NCI-H2029 (cell line): Measurements from ENCODE around the gene MACO1.
A peak's percentile ranks its signal among the peaks of the same experiment; 100 is the strongest.
"Not testable (repeated sequence)": the region's sequence is repeated elsewhere in the genome, so short reads cannot be mapped to it uniquely, and the experiment has no call there.

Experiments
- DNase-seq: peaks from one replicate; lab custom pipeline; 2025; lab: John Stamatoyannopoulos, UW

Gene MACO1

DNA sequence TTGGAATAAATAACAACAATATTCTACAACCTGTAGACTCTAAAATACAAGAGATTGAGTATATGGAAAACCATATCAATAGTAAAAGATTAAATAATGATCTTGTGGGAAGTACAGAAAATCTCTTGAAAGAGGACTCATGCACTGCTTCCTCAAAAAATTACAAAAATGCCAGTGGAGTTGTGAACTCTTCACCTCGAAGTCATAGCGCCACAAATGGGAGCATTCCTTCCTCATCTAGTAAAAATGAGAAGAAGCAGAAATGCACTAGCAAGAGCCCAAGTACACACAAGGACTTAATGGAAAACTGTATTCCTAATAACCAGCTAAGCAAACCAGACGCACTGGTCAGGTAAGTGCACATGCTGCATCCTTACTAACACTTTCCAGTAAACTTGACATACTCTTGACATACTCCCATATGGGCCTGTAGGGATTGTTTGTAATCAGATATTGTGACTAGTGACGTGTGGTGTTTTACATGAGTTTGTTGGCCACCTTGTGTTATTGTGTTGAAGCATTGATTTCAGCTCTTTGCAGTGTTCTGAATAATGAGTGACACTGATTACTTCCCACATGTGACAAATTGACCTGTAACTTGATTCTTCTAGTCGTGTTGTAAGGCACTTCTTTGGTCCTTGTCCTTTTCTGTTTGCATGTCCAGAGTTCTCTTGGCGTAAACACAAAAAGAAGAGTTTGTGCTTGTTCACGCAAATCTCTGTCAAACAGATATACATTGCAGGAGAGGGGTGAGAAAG lies 28.0 kb downstream of the MACO1 start:
- no peak for DNase-seq

DNA sequence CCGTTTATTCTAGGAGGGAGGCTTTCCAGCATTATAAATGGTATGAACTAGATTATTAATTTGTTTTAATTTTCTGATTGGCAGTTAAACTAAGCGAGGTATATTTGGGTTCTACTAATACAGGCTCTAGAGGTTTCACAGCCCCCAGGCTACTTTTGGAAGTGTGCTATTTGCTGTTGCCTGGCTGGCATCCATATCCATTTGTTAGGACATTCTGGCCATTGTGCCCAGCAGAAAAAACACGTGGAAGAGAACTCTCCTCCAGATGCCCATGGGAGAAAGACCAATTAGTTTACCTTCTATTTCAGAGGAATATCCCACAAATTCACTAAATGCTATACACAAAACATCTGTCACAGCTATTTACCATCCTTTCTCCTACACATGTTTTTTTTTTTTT lies 29.3 kb downstream of the MACO1 start:
- DNase-seq = no peak

DNA sequence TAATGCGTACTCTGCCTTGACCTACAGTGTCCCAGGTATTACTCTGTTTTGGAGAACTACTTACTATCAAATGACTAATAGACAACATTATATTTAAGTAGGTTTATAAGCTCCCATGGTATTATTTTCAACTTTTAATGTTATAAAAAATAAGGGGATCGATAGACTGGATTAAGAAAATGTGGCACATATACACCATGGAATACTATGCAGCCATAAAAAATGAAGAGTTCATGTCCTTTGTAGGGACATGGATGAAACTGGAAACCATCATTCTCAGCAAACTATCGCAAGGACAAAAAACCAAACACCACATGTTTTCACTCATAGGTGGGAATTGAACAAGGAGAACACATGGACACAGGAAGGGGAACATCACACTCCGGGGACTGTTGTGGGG lies 30.1 kb downstream of the MACO1 start:
- DNase-seq = not testable (repeated sequence)

DNA sequence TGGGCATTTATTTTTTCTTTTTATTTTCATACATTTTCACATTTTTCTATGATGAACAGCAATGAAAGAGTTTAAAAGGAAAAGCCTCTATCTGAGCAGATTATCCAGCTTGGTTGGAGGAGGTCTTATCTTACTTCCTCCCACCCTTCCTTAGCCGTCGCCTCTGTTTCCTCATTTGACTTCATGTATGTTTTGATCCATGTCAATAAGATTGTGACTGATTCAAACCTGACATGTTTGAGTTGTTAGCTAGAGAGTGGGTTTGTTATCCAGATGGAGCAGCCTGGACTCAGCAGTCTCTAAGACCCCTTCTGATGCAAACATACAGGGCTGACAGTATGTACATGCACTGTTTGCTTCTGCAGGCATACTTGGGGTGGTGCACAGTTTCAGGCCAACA lies 31.2 kb downstream of the MACO1 start:
- DNase-seq = no peak

DNA sequence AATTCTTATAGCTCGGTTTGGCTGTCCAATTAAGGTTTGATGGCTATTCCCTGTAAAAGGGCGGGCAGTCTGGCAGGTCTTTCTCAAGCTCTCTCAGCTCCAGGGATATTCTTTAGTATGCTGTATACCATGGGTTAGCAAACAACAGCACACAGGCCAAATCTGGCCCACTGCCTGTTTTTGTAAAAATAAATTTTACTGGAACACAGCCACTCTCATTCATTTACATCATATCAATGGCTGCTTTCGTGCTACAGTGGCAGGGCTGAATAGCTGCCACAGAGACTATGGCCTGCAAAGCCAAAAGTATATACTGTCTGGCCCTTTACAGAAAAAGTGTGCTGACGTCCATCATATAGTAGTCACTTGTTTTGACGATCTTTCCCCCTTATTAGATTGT lies 32.0 kb downstream of the MACO1 start:
- DNase-seq = peak; percentile 11

DNA sequence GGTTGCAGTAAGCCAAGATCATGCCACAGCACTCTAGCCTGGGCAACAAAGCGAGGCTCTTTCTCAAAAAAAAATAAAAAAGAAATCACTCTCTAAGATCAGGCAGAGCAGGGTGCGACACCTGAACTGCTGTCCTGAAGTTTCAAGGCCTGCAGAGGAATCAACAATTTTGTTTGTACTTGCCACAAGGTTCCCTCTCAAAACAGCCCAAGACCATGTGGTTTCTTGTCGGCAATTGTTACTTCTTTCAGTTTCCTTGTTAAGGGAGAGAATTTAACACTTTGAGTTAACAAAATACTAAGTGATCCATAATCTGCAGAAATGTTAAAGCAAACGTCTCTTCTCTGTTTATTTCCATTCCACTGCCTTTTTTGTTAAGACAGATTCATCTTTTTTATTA lies 36.5 kb downstream of the MACO1 start:
- DNase-seq = no peak

DNA sequence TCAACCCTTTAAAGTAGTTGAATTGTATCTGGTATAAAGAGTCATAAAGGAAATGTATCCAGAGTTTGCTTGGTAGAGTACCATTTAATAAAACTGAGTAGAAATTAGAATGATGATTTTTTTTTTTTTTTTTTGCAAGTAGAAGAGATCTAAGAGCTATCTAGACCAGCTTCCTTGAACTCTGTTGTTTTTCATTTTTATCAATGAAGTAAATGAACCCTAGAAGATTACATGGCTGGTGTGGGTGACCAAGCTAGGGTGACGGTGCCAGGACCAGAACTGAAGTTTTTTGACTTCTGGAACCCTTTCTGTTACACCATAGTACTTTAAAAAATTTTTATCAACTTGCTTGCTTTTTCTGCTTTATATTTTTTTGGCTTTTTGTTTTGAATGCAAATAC lies 36.9 kb downstream of the MACO1 start:
- no peak for DNase-seq

DNA sequence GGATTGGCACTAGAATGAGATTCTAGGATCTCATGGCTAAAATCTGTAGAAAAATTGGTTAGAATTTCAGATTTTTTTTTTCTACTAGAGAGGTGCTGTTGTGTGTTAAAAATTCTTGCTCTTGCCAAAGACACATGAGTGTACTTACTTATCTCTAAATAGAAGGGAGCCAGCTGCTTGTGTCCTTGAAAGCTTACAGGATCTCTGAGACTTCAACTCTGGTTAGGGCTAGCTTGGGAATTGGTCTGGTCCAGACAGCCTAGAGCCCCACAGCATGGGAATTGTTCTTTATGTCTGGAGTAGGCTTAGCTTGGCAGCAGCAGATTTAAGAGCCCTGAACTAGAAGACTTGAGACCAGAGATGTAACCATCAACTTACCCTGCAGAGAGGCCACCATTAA lies 37.3 kb downstream of the MACO1 start:
- DNase-seq = no peak

DNA sequence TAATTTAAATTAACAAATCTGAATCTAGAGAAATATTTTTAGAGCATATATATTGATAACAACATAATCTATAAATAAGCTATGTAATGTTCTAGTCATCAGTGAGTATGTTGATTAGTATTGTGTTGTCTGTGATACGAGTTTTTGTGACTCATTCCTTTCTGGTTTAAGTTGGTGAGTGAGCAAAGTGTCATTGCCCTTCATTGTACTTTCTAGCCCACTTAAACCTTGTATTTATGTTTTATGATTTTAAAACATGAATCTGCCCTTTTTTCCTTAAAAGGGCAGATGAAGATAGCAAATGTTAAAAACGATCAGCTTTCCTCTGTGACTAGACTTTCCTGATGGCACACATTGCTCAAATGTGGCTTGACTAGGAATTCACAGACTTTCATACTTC lies 38.5 kb downstream of the MACO1 start:
- no peak for DNase-seq

DNA sequence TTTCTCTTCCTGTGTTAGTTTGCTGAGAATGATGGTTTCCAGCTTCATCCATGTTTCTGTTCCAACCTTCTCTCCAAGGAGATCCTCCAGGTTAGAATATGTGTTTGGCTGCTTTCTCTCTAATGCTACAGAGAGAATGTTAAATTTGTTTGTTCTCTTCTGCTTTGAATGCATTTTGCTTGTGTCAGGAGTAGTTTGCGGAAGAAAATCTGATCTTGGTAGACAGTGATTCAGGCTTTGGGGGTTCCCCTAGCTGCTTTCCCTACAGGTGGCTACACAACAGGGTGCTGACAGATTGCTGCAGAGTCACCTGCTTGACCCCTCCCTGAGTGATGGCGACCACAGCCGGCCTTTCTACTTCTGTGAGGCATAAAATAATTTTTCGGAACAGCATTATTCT lies 41.8 kb downstream of the MACO1 start:
- DNase-seq = no peak

DNA sequence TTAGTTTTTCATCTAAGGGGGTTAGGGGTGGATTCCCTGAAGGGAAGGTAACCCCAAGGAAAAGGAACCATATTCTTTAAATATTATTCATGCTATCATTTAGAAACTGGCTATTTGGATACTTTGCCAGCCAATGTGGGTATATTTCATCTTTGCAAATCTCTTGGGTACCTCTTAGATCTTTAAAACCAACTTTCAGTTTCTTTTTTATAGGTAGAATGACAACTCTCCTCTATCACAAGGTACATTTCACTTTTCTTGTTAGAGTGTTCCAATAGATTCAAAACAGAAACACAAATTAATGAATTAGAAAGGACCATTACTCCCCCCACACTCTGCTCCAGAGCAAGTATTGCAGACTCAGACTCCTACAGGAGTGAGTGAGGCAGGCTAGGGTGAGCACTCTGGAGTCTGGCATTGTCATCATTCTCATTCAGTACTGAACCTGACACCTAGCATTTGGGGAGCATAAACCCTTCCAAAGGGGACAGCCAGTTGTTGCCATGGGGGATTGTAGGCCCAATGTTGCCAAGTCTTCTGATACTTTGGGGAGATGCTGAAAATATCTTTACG lies 43.0 kb downstream of the MACO1 start:
- DNase-seq = no peak

DNA sequence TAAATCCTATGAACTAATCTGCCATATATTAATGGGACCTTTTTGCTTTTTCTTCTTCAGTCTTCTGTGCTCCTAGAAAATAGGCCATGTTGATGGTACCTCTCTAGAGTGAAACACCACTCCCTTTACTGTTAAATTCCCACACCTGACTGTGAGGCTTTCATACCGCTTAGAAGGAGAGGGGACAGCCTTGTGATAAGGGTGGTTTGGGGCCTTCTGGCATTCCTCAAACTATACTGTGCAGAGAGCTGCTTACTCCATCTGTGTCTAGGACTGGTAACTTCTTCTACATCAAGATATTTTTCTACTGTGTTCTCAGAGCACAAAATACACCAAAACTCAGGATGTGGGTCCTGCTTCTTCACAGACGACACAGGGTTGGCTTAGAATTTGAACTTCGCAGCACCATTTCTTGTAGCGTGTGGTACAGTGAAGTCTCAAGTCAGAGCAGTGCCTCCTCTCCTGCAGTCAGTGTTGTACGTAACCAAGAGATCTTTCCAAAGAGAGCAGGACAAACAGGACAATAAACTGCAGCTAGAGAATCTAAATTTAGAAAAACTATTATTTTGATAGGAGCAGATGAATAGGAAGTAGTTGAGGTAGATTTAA lies 43.8 kb downstream of the MACO1 start:
- DNase-seq = no peak

DNA sequence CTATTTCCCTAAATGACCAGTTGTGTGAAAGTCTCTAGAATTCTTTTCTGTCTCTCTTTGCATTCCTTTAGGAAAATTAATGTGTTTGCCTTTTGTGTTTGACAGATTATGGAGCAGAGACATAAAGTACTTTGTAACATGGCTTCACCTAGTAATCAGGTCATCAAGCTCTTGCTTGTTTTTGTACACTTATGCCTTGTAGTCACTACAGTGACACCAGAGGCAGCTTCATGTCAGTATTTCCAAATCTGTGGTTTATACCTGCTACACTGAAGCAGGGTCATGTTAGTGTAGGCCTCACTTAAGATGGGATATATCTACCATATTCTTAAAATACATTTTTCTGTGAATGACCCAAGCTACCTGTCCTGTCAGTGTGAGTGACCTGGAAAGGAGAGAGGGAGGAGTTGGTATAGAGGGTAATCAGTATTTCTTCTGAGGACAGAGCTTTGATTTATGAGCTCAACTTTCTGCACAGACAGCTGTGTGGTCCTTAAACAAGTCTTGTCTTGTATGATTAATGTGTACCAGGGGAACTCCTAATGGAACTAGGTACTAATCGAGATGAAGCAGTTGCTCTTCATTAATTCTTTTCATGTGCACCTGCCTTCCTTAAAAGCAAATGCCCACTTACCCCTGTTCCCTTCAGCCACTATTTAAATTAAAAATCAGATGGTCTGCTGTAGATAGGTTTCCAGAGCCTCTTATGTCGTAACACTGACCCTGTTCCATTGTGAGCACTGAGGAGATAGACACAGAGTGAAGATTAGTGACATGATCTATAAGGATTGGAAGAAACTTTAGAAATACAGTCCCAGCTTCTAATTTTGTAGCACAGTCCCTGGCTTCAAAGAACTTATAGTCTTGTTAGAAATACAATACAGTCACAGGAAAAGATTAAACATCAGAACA lies 45.7 kb downstream of the MACO1 start:
- DNase-seq = no peak

DNA sequence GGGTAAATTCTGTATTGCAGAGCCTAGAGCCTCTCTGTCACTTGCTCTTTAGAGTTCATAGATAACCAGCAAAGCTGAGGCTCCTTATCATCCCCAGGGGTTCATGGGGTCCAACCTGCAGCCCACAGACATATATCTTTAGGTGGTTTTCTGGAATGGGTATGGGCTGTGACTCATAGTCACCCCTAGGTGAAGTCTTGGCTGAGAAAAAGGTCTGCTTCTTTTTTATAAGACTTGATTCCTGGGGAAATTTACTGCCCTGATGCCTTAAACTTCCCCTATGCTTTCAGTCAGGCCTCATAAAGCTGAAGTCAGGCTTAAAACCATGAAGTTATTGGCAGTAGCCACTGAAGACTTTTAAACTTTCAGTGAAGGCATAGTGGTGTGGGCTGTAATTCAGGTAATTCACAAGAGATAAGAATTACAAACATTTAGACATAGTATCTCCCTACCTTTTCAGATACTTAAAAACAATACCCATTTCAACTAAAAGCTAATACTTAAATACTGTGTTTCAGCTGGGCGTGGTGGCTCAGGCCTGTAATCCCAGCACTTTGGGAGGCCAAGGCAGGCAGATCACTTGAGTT lies 46.8 kb downstream of the MACO1 start:
- no peak for DNase-seq

DNA sequence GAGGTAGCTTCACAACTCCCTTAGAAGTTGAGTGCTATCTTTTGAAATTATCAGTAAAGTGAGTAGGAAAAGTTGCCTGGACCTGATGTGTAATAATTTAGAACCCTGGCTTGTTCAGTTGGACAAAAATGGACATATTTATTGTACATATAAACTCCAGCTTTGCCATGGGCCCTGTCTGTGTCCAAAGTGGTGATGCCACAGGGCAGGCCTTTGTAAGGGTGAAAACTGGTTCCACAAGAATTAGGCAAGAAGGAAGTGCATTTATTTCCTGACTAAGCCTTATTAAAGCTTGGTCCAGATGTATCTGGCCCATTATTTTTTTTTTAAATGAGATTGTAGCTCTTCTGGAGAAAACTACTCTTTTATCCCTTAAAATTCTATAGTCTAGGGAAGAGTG lies 47.9 kb downstream of the MACO1 start:
- no peak for DNase-seq

DNA sequence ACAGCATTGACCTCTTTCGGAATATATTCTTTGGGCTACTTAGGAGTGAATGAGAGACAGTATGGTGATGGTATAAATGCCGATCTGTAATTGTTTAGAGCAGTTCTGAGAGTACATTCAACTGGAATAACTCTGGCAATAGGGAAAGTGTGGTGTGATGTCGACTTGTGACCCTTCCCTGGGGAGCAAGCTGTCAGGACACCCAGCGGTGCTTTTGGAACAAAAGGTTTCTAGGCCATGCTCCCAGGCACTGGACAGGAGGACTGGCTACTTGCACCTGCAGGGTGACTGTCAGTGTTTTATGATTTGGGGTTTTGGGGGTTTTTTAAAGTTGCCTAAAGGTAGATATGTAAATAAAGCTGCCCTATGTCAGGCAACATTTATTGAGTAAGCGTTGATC lies 50.9 kb downstream of the MACO1 start:
- no peak for DNase-seq

DNA sequence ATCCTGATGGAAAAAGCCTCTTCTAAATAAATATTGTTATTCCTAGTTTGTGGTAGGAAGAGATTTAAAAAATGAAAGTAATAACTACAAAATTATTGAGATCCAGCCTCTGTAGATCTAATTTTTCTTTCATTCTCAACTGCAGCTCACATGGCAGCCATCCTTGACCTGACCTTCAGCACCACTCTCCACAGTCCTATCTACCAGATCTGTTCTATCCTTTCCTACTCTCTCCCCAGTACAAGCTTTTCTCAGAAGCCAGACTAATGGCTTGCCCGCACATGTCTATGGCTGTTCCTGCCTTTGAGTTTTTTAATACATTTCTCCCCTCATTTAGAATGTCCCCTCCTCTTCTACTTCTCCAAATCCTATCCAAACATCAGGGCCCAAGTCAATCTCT lies 51.5 kb downstream of the MACO1 start:
- no peak for DNase-seq

DNA sequence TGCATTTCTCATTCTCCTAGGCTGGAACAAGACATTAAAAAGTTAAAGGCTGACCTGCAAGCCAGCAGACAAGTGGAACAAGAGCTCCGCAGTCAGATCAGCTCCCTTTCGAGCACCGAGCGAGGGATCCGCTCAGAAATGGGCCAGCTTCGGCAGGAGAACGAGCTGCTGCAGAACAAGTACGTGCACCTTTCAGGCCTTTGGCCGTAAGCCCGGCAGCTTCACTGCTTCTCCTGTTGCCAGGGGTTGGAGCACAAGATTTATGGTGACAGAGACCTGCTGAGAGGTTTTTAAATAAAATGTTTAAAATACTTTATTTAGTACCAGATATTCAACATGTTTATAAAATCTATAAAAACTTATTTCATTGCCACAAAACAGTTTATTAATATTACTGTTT lies 53.4 kb downstream of the MACO1 start:
- DNase-seq = no peak

DNA sequence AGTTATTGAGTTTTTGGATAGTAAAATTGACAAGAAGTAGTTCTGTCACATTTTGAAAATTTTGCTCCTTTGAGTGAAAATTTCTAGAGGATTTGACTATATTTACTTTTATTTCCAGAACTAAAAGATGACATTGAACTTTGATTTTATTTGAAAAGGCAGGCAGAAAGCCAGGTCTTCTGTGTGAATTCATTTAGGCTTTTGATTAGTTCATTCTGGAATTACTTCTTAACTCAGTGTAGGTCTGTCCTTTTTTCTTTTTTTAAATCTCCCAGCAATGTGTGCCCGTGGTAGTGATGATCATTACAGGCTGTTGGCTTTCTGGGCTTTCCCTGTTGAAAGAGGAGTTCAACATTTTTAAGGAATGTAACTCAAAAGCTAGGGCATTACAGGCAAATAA lies 53.8 kb downstream of the MACO1 start:
- DNase-seq = no peak

DNA sequence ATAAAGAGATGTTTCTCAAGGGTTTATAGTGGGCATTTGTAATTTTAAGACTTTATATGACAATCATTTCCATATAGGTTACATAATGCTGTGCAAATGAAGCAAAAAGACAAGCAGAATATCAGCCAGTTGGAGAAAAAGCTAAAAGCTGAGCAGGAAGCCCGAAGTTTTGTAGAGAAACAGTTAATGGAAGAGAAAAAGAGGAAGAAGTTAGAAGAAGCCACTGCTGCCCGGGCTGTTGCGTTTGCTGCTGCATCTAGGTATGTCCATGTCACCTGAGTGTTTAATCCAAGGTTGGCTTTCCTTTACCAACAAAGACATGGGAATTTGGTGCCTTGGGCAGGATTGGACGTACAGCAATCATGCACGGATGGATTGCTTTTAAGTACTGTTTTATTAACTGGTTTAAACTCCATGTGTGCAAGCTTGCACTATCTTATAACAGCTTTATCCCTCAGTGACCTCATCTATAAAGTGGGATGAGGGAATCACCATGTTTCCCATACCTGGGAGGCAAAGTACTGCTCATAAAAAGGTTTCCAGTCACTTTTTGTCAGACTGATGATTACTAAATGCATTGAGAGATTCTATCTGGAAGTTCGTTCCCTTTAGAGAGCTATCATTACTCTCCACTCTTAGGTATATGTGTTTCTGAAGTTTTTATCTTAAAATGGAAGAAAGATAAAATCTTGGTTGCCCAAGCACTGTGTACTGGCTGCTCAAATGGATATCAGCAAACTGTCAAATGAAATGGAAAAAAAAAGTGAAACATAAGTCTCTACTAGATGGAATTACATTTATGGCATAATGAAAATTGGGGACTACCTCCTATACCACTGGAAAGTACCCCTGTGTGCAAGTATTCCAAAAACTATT lies 55.1 kb downstream of the MACO1 start:
- no peak for DNase-seq

DNA sequence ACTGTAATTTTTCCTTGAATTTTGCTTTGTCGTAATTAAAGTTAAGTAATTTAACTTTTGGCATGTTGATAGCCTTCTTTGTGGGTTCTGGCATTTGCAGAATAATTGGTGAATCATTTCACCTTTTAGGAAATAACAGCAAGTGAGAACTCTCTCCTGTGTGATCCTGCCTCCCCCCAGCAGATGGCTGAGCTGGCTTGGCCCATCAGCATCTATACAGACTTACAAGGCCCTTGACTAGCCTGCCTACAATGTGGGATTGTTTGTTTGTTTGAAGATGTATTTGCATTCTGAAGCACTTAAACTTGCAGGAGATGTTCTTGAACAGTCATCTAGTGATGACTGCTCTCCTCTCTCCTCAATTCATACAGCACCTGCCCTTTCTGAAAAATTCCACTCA lies 55.9 kb downstream of the MACO1 start:
- peak; percentile 52 for DNase-seq
